ENCODE results near the gene MINAR1.

Gene MINAR1

GRCh38 chr15:79432345-79433275 lies 474 bp downstream of the MINAR1 start:
- no peak for DNase-seq

- no peak for DNase-seq
Observed at GRCh38 chr15:79433276-79433990, 1.3 kb downstream of the MINAR1 start.

- no peak for DNase-seq
Observed at GRCh38 chr15:79434361-79434760, 2.2 kb downstream of the MINAR1 start.

DNA sequence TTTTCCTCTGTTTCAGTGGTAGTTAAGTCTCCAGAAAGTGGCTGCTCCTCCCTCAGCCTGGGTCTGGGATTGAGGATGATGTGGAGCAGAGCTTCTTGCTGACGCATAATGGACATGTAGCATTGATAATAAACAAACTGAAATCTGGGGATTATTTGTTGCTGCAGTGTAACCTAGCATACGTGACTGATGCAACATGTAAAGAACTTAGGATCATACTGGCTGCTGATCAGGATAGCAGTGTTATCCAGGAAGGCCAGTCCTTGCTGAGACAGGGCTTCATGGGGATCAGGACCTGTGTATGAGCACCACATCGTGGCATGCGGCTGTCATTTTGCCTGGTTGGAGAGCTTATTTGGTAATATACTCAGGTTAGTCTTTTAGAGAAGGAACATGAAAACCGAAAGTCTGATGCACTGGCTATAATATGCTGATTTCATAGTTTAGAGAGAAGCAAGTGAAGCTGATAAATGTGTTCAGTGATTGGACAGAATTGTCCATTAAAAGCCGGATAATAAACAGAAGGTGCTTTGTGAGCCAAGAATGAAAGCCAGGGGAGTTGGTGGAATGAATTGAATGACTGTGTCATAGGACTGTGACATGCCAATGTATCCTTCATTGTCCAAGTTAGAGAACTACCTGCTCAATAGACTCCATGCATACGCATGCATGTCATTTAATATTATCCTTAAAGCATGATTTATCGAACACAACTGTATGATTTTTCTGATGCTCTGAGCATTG lies 4.1 kb downstream of the MINAR1 start:
- no peak for DNase-seq

GRCh38 chr15:79437275-79438000 lies 5.3 kb downstream of the MINAR1 start:
- DNase-seq = no peak

- DNase-seq = no peak
Observed at GRCh38 chr15:79439236-79439635, 7.1 kb downstream of the MINAR1 start.

DNA sequence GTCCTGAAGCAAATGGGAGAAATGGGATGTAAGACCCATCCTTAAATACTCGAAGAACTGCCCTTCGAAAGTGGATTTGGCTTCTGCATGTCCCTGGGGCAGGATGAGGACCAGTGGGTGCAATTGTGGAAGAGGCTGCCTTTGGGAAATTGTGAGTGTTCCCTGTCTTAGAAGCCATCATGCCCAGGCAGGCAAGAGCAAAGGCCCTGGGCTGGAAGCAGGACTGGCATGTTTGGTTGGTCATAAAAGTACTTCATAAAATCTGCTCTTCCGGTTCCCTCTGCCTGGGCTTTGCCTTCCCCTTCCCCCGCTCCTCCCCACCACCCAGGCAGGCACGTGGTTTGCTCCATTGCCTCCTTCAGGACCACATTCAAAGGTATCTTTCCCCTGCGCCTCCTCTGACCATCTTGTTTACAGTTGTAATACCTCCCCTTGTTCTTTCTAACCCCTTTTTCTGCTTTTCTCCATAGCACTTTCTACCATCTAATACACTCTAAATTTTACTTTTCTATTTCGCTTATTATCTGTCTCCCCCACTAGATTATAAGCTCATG lies 8.3 kb downstream of the MINAR1 start:
- DNase-seq = no peak

- DNase-seq = no peak
Observed at GRCh38 chr15:79442911-79443310, 10.8 kb downstream of the MINAR1 start.

DNA sequence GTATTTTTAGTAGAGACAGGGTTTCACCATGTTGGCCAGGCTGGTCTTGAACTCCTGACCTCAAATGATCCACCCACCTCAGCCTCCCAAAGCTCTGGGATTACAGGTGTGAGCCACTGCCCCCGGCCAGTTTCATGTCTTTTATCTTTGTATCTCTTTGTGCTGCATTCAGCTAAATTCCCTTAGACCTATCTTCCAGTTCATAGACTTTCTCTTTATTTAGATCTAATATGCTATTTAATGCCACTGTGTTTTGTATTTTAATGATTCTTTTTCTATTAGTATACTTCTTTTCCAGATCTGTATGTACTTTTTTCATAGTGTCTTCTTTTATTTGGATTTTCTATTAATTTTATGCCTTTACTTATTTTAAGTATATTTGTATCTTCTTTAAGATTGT lies 14.9 kb downstream of the MINAR1 start:
- no peak for DNase-seq

DNA sequence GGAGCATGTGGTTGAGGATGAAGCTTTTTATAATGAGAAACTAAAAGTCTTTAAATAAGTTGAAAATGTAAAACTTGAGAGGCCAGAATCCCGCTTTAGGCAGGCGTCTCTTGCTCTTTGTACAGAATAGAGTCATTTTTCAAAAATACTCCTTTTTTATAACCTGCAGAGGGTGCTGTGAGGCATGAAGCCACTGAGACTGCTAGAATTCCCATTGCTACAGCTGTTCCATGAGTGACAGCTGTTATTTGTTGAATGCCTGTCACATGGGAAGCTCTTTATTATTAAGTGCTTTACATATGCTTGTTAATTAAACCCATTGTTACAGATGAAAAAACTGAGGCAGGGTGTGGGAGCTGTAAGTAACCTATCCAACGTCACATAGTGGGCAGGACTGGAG lies 18.5 kb downstream of the MINAR1 start:
- no peak for DNase-seq

DNA sequence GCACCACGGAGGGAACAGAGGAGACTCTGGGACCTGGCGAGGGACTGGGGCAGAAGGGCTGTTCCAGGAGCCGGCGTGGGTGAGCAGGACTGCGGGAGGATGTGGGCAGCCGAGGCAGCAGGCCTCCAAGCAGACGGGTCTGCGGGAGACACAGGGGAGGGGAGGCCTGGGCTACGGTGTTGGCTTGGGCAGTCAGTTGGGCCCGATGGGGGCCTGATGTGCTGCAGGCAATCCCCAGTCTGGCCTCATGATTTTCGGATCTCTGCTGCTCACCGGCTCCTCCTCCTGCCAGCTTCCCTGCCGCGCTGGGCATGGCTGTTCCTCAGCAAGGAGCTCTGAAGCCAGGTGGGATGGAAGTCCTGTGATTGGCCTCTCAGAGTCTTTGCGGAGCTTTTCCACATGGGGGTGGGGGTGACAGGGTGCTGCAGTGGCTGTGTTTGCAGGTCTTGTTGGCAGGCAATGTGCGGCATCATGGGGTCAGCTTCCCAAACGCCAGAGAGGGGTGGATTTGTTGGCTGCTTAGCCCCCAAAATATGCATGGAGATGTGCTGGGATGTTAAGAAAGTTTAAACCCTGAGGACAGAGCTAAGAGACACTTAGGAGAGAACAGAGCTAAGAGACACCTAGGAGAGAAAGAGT lies 19.3 kb downstream of the MINAR1 start:
- DNase-seq = no peak

DNA sequence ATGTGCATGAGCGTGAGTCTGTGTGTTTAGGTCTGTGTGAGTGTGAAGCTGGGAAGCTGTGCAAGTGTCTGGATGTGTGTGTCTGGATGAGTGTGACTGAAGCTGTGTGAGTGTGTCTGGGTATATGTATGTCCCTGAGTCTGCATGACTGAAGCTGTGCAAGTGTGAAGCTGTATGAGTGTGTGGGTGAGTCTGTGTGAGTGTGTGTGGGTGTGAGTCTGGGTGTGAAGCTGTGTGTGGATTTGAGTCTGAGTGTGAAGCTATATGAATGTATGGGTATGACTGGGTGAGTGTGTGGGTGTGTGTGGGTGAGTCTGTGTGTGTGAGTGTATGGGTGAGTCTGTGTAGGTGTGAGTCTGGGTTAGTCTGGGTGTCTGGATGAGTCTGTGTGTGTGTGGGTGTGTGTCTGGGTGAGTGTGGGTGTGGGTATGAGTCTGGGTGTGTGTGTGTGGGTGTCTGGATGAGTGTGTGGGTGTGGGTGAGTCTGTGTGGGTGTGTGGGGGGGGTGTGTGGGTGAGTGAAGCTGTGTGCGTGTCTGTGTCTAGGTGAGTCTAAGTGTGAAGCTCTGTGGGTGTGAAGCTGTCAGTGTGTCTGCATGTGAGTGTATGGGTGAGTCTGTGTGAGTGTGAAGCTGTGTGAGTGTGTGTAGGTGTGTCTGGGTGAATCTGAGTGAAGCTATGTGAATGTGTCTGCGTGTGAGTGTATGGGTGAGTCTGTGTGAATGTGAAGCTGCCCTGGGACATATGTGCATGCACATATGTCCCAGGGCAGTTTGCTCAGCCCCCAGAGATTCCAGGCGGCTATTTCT lies 20.3 kb downstream of the MINAR1 start:
- DNase-seq = no peak

DNA sequence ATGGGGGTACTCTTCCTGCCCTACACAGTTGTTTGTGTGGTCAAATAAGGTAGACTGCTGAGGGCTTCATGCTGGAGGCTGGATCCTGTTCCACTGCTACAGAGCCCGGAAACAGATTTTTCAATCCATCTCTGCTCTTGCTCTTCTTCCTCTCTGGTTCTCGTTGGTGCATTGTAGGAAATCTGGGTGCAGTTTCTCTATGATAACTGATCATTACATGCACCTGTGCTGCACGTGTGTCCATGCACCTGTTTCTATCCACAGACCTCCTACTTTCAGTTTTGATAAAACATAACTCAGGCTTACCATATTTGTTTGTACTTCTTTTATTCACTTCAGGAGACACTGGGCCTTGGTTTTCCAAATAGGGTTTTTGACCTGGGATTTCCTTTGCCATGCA lies 21.3 kb downstream of the MINAR1 start:
- no peak for DNase-seq

- DNase-seq = no peak
Observed at GRCh38 chr15:79454063-79454462, 21.9 kb downstream of the MINAR1 start.

- DNase-seq = no peak
Observed at GRCh38 chr15:79455361-79455760, 23.2 kb downstream of the MINAR1 start.

DNA sequence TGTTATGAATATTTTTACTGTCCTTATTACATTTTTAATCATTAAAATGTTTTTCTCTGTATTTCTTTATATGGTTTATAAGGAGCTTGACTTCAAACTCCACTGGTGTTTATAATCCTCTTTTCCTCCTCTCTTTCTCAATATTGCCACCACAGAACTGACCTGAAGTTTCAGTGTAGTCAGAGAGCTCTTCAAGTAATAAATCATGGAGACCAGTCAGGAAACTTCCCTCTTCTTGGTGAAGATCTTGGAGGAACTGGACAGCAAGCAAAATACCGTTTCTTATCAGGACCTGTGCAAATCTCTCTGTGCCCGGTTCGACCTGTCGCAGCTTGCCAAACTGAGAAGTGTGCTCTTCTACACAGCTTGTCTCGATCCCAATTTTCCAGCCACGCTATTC lies 23.8 kb downstream of the MINAR1 start:
- no peak for DNase-seq

- DNase-seq = no peak
Observed at GRCh38 chr15:79458491-79458890, 26.4 kb downstream of the MINAR1 start.

GRCh38 chr15:79459666-79460065 lies 27.5 kb downstream of the MINAR1 start:
- DNase-seq = no peak

DNA sequence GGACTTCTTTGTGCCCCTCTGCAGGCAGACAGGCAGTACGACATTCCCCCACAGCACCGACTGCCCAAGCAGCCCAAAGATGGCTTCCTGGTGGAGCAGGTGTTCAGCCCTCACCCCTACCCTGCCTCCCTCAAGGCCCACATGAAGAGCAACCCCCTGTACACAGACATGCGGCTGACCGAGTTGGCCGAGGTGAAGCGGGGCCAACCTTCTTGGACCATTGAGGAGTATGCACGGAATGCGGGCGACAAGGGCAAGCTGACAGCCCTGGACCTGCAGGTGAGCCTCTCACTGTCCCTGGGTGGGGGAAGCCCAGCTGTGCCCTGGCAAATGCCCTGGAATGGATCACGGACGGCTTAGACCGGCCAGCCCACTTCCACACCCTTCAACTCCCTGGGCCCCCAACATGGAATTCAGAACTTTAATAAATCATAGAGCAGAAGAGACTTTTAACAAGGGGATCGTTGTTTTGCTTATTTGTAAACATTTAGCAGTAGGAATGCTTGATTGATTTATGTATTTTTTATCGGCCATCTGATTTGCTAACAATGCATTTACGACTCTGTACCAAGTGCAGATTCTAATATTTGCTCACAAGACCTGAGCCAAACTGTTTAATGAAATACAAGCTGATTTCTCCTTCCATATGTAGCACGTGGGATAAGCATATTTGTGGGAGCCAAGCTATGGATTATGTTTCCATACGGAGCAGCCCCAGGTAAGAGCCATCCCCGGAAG lies 31.1 kb downstream of the MINAR1 start:
- DNase-seq = no peak

DNA sequence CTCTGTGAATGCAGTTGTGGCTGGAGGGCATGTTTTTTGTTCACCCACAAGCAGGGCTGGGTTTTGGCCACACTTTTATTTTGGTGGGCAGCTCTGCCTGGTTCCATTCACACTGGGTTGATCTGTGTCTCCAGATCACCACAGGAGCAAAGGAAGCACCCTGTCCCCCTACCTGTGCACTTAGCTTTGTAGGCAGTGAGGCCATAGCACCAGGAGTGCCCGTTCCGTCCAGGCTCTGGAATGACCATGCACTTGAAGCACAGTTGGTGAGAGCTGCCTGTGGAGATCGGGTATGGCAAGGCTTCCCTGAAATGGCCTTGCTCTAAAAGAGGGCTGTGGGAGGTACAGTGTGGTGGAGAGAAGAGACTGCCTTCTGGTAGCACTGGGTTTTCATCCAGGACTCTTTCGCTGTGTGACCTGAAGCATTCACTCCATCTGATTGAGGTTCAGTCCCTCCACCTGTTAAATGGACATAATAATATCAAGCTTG lies 31.7 kb downstream of the MINAR1 start:
- no peak for DNase-seq
